Stimulated activated CD8-positive, alpha-beta memory T cell treated with anti-CD3 and anti-CD28 coated beads, Interleukin-7, amount 100 ng/mL, for 24 hours (primary cell): ENCODE measurements around the gene CCDC112.

ENCODE experiments used
- DNase-seq: peaks from one replicate; pipeline ENCODE4 v3.0.0-alpha.2; 2020; ENCODE audit warnings: low read depth

CCDC112 gene

GRCh38 chr5:115317320-115317719, 20.9 kb upstream of the CCDC112 start:
- DNase-seq: no peak

GRCh38 chr5:115313632-115314031, 17.2 kb upstream of the CCDC112 start:
- DNase-seq: no peak

- no peak for DNase-seq
Measured at GRCh38 chr5:115313052-115313451, 16.6 kb upstream of the CCDC112 start.

- DNase-seq: no peak
Measured at GRCh38 chr5:115309751-115310370, 13.4 kb upstream of the CCDC112 start.

- no peak for DNase-seq
Measured at GRCh38 chr5:115308815-115309214, 12.4 kb upstream of the CCDC112 start.

GRCh38 chr5:115306011-115306536, 9.6 kb upstream of the CCDC112 start:
- DNase-seq: no peak

- no peak for DNase-seq
Measured at GRCh38 chr5:115304496-115304895, 8.0 kb upstream of the CCDC112 start.

GRCh38 chr5:115298811-115299210, 2.4 kb upstream of the CCDC112 start:
- DNase-seq: no peak

GRCh38 chr5:115297031-115297430, 577 bp upstream of the CCDC112 start:
- no peak for DNase-seq

GRCh38 chr5:115295777-115296123, 704 bp downstream of the CCDC112 start:
- no peak for DNase-seq

- no peak for DNase-seq
Measured at GRCh38 chr5:115291397-115291796, 5.1 kb downstream of the CCDC112 start.

GRCh38 chr5:115289104-115289503, 7.3 kb downstream of the CCDC112 start:
- no peak for DNase-seq

- no peak for DNase-seq
Measured at GRCh38 chr5:115284021-115284420, 12.4 kb downstream of the CCDC112 start.

- DNase-seq: no peak
Measured at GRCh38 chr5:115282131-115282530, 14.3 kb downstream of the CCDC112 start.

GRCh38 chr5:115274584-115274983, 21.9 kb downstream of the CCDC112 start:
- DNase-seq: no peak

- DNase-seq: no peak
Measured at GRCh38 chr5:115272297-115272958, 24.0 kb downstream of the CCDC112 start.

GRCh38 chr5:115271295-115272050, 25.0 kb downstream of the CCDC112 start:
- no peak for DNase-seq

GRCh38 chr5:115267617-115268016, 28.8 kb downstream of the CCDC112 start:
- no peak for DNase-seq

- no peak for DNase-seq
Measured at GRCh38 chr5:115265220-115265619, 31.2 kb downstream of the CCDC112 start.

GRCh38 chr5:115264786-115265185, 31.7 kb downstream of the CCDC112 start:
- DNase-seq: no peak

- no peak for DNase-seq
Measured at GRCh38 chr5:115263078-115263380, 33.4 kb downstream of the CCDC112 start.

- DNase-seq: peak; percentile 56
Measured at GRCh38 chr5:115262321-115263077, 34.0 kb downstream of the CCDC112 start, which contains the start of gene PGGT1B. PGGT1B (minus strand) TSS chr5:115262877; CDS start chr5:115262851, 26 bp downstream.

GRCh38 chr5:115262011-115262320, 34.5 kb downstream of the CCDC112 start:
- no peak for DNase-seq
